ENCODE measurements around the gene KRT31.

Gene KRT31

GRCh38 chr17:41440531-41441033, 43.2 kb upstream of the KRT31 start, which contains the start of gene KRT38:
KRT38 (minus strand) TSS chr17:41440983; CDS start chr17:41440921, 62 bp downstream.
- Histone ChIP-seq H3K27me3 (ENCODE audit: insufficient read depth, poor library complexity, severe bottlenecking) (no peaks in the 10 kb centered on the region), H3K27ac (ENCODE audit: poor library complexity, severe bottlenecking) (no peak within 1 kb of the TSS), H3K4me1 (ENCODE audit: insufficient read depth, poor library complexity, severe bottlenecking) (no peaks in the 10 kb centered on the region), H3K4me3 (ENCODE audit: severe bottlenecking) (no peak within 1 kb of the TSS), H3K9me3 (ENCODE audit: severe bottlenecking) (no peaks in the 10 kb centered on the region), H3K36me3 (ENCODE audit: low read depth) (no peaks in the 10 kb centered on the region)
- no peak for DNase-seq (ENCODE audit: low spot score)
- no peak for TF ChIP-seq CTCF (IDR thresholded peaks at IDR 0.05; ENCODE audit: poor library complexity, severe bottlenecking)
- ATAC-seq (ENCODE audit: low read depth): no peak

GRCh38 chr17:41439375-41439774, 42.0 kb upstream of the KRT31 start:
- ATAC-seq (ENCODE audit: low read depth) (no peak), DNase-seq (ENCODE audit: low spot score) (no peak)
- Histone ChIP-seq H3K9me3 (ENCODE audit: severe bottlenecking) (no peaks in the 10 kb centered on the region), H3K27ac (ENCODE audit: poor library complexity, severe bottlenecking) (no peak overlapping the region), H3K4me1 (ENCODE audit: insufficient read depth, poor library complexity, severe bottlenecking) (no peaks in the 10 kb centered on the region), H3K4me3 (ENCODE audit: severe bottlenecking) (no peak overlapping the region), H3K36me3 (ENCODE audit: low read depth) (no peaks in the 10 kb centered on the region), H3K27me3 (ENCODE audit: insufficient read depth, poor library complexity, severe bottlenecking) (no peaks in the 10 kb centered on the region)
- no peak for TF ChIP-seq CTCF (IDR thresholded peaks at IDR 0.05; ENCODE audit: poor library complexity, severe bottlenecking)

- Histone ChIP-seq H3K36me3 (ENCODE audit: low read depth) (no peaks in the 10 kb centered on the region), H3K27me3 (ENCODE audit: insufficient read depth, poor library complexity, severe bottlenecking) (no peaks in the 10 kb centered on the region), H3K4me1 (ENCODE audit: insufficient read depth, poor library complexity, severe bottlenecking) (no peaks in the 10 kb centered on the region), H3K9me3 (ENCODE audit: severe bottlenecking) (no peaks in the 10 kb centered on the region), H3K4me3 (ENCODE audit: severe bottlenecking) (no peak overlapping the region), H3K27ac (ENCODE audit: poor library complexity, severe bottlenecking) (no peak overlapping the region)
- no peak for TF ChIP-seq CTCF (IDR thresholded peaks at IDR 0.05; ENCODE audit: poor library complexity, severe bottlenecking)
- DNase-seq (ENCODE audit: low spot score): no peak
- ATAC-seq (ENCODE audit: low read depth): no peak
These were observed 40.4 kb upstream of the KRT31 start for GRCh38 chr17:41437769-41438168.

- no peaks in the 10 kb centered on the region for H3K9me3 ChIP-seq (ENCODE audit: severe bottlenecking)
- H3K36me3 ChIP-seq (ENCODE audit: low read depth): no peaks in the 10 kb centered on the region
- ATAC-seq (ENCODE audit: low read depth) (no peak), DNase-seq (ENCODE audit: low spot score) (no peak)
- no peak overlapping the region for H3K4me3 ChIP-seq (ENCODE audit: severe bottlenecking)
- no peak overlapping the region for H3K27ac ChIP-seq (ENCODE audit: poor library complexity, severe bottlenecking)
- H3K4me1 ChIP-seq (ENCODE audit: insufficient read depth, poor library complexity, severe bottlenecking): no peaks in the 10 kb centered on the region
- TF ChIP-seq CTCF (IDR thresholded peaks at IDR 0.05; ENCODE audit: poor library complexity, severe bottlenecking): no peak
- no peaks in the 10 kb centered on the region for H3K27me3 ChIP-seq (ENCODE audit: insufficient read depth, poor library complexity, severe bottlenecking)
These were observed 39.8 kb upstream of the KRT31 start for GRCh38 chr17:41437254-41437653.

GRCh38 chr17:41434415-41434814, 37.0 kb upstream of the KRT31 start:
- no peaks in the 10 kb centered on the region for H3K27me3 ChIP-seq (ENCODE audit: insufficient read depth, poor library complexity, severe bottlenecking)
- no peak for ATAC-seq (ENCODE audit: low read depth)

More at GRCh38 chr17:41434415-41434814, 37.0 kb upstream of the KRT31 start:
- Histone ChIP-seq H3K36me3 (ENCODE audit: low read depth) (no peaks in the 10 kb centered on the region), H3K4me3 (ENCODE audit: severe bottlenecking) (no peak overlapping the region), H3K4me1 (ENCODE audit: insufficient read depth, poor library complexity, severe bottlenecking) (no peaks in the 10 kb centered on the region), H3K27ac (ENCODE audit: poor library complexity, severe bottlenecking) (no peak overlapping the region), H3K9me3 (ENCODE audit: severe bottlenecking) (no peaks in the 10 kb centered on the region)
- TF ChIP-seq CTCF (IDR thresholded peaks at IDR 0.05; ENCODE audit: poor library complexity, severe bottlenecking): no peak
- DNase-seq (ENCODE audit: low spot score): no peak

Measured in RWPE2 (cell line).